Thyroid gland (tissue), 4 donors: ENCODE measurements around the gene ELAVL1.

ENCODE experiments used
- POLR2A ChIP-seq, 2 donors: fragments of 450-650 bp; IDR thresholded peaks; one replicate each; pipeline ENCODE4 v1.6.1; 2017; ENCODE audit warnings: antibody characterized with exemption in 2 of 2, mild to moderate bottlenecking in 2 of 2, moderate library complexity in 1 of 2
- TF ChIP-seq, protein P1 (sequence below), 6 experiments: fragments of 200-600 bp in 3 of 6; fragments of 450-650 bp in 3 of 6; sonication (generic) in 3 of 6; IDR thresholded peaks; one replicate each; pipeline ENCODE4 v1.5.1; 2016 to 2019; ENCODE audit warnings: antibody characterized with exemption in 6 of 6, mild to moderate bottlenecking in 2 of 6, inconsistent platforms in 1 of 6, moderate library complexity in 1 of 6

DNA sequence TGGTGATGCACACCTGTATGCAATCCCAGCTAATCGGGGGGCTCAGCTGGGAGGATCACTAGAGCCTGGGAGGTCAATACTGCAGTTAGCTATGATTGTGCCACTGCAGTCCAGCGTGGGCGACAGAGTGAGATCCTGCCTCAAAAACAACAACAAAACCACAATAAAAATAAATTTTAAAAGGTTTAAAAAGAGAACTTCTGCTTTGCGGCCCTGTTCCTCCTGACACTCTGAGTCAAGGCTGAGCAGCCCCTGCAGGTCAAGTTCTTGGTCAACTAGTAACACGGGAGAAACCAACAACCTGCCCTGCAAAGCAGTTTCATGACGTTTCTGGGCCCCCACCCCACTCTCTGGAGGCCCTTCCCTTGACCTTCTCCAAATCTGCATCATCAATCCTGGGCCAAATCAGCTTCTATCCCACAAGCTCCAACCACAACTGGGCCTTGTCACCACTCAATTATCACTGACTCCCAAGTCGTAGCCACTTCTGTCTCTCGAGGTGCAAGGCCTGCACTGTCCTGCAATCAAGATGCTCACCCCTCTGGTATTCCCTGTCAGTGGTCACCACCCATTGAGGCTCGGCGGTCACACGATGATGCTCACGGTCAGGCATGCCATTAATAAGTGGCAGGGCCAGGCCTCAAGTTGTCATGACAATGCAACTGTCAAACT is 7.5 kb downstream of the ELAVL1 start:
- TF ChIP-seq, protein P1, sequence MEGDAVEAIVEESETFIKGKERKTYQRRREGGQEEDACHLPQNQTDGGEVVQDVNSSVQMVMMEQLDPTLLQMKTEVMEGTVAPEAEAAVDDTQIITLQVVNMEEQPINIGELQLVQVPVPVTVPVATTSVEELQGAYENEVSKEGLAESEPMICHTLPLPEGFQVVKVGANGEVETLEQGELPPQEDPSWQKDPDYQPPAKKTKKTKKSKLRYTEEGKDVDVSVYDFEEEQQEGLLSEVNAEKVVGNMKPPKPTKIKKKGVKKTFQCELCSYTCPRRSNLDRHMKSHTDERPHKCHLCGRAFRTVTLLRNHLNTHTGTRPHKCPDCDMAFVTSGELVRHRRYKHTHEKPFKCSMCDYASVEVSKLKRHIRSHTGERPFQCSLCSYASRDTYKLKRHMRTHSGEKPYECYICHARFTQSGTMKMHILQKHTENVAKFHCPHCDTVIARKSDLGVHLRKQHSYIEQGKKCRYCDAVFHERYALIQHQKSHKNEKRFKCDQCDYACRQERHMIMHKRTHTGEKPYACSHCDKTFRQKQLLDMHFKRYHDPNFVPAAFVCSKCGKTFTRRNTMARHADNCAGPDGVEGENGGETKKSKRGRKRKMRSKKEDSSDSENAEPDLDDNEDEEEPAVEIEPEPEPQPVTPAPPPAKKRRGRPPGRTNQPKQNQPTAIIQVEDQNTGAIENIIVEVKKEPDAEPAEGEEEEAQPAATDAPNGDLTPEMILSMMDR (IDR thresholded peaks at IDR 0.05): no peak
- TF ChIP-seq POLR2A (IDR thresholded peaks at IDR 0.05): no peak
